Midbrain (tissue), 1 donor: ENCODE results near the gene SYNM.
"Not testable (repeated sequence)": the region's sequence is repeated elsewhere in the genome, so short reads cannot be mapped to it uniquely, and the experiment has no call there.

ENCODE experiments used
- DNase-seq: peaks from one replicate; lab custom pipeline; 2025; lab: John Stamatoyannopoulos, UW

Gene SYNM

DNA sequence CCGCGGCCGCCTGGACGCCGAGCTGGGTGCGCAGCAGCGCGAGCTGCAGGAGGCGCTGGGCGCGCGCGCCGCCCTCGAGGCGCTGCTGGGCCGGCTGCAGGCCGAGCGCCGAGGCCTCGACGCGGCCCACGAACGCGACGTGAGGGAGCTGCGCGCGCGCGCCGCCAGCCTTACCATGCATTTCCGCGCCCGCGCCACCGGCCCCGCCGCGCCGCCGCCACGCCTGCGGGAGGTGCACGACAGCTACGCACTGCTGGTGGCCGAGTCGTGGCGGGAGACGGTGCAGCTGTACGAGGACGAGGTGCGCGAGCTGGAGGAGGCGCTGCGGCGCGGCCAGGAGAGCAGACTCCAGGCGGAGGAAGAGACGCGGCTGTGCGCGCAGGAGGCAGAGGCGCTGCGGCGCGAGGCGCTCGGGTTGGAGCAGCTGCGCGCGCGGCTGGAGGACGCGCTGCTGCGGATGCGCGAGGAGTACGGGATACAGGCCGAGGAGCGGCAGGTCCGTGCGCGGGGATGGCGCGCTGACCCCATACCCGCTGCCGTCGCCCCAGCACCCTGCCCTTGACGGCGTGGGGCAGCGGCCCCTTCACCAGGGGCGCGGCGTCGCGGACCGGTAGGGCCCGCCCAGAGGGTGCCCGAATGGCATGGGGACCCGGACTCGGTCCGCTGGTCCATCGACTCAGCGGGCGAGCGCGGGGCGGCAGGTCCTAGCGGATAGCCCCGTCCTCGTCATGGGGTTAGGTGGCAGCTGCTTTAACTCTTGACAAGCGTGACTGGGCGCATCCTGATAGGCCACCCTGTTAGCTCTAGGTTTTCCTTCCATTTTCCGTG is 848 bp downstream of the SYNM start:
- DNase-seq, result no peak

- DNase-seq, result no peak
Observed at GRCh38 chr15:99106417-99107220, 1.7 kb downstream of the SYNM start.

GRCh38 chr15:99108993-99109392 is 4.1 kb downstream of the SYNM start:
- DNase-seq, result no peak

- no peak for DNase-seq
Observed at GRCh38 chr15:99109555-99110021, 4.7 kb downstream of the SYNM start.

- DNase-seq, result no peak
Observed at GRCh38 chr15:99110093-99110492, 5.2 kb downstream of the SYNM start.

DNA sequence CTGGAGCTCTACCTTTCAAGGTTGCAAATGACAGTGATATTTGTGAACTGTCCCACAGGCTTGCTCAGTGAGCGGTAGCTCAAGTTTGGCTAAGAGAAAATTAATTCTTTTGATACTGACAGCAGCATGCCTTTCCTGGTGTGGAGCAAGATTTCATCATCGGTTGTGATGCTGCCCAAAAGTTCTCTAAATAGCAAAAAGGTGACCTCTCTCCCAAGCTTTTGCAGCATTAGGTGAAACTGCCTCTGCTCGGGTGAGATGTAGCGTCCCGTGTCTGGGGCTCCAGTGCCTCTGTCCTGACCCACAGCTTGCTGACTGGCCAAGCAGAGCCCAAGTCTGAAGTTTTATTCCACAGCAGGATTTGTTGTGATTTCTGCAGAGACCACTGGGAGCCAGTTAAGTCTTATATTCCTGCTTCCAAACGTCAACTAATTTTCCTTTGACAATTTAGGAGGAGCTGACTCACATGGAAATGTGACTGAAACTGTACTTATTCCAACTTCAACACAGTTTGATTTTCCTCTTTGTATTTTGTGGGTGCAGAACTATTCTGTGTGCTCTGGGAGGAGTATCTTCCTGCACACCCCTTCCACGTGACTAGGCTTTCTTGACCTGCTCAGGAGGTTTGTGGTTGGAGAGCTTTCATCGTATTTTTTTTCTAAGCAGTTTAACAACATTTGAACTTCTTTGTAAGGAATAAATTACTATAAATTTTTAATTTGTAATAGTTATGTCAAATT is 5.9 kb downstream of the SYNM start:
- no peak for DNase-seq

GRCh38 chr15:99111641-99112040 is 6.8 kb downstream of the SYNM start:
- DNase-seq, result not testable (repeated sequence)

- DNase-seq, result no peak
Observed at GRCh38 chr15:99113547-99114271, 8.8 kb downstream of the SYNM start.

- DNase-seq, result no peak
Observed at GRCh38 chr15:99114511-99115299, 9.8 kb downstream of the SYNM start.

- no peak for DNase-seq
Observed at GRCh38 chr15:99115300-99116215, 10.7 kb downstream of the SYNM start.

DNA sequence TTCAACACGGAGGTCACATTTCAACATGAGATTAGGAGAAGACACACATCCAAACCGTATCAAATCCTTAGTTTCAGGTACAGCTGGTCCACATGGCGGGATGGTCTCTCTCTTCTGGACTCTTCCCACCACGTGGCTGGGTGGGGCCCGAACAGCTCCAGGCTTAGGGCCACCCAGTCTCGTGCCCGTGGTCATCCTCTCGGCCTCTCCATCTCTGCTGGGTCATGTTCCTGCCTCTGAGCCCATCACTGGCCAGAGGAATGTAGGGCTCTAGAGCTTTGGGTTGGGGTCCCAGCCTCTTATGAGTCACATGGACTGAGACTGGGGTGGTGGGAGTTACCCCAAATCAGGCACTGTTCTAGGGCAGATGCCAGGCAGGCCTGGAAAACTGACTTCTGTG is 12.2 kb downstream of the SYNM start:
- no peak for DNase-seq

DNA sequence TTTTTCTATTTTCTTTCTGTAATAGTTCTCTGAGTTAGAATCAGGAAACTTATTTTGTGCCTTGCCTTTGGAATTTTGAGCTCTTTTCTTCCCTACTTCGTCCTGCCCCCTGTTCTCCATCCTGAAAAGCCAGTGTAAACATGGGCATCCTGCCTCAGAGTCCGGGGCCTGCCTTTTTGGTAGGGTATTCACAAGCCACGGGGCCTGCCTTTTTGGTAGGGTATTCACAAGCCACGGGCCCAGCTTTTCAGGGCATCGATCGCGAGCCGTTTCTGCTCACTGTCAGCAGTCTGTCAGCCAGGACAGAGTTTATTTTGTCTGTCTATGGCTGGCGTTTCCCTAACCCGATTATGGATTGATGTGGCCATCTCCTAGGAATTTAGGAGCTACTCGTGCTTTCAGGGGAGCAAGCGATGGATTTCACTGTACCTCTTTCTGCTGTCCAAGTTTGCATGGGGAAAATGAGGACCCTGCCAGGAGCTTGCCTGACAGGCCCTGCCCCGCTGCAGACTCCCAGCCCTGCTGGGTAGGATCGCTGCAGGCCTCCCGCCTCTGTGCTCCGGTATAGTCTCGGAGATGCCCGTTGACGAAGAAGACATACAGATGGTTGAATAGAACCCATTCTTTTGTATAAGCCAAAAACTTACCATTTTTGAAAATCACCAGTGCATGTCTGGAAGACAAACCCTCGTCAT is 12.8 kb downstream of the SYNM start:
- DNase-seq, result no peak

DNA sequence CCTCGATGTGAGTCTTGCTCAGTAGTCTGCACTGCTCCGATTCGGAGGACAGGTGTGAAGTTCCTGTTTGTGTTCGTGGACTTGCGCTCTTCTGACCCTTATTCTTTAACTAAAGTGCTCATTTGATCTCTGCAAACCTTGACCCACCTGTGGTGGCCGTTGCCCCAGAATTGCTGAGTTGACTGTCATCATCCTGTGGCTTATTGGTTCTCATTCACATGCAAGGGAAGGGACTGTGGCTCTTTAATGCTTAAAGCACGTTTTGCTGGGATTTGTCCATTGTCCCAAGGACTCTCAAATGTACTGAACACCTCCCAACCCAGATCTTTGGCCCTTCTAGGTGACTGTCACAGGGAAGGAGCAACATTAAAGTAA is 13.4 kb downstream of the SYNM start:
- no peak for DNase-seq

DNA sequence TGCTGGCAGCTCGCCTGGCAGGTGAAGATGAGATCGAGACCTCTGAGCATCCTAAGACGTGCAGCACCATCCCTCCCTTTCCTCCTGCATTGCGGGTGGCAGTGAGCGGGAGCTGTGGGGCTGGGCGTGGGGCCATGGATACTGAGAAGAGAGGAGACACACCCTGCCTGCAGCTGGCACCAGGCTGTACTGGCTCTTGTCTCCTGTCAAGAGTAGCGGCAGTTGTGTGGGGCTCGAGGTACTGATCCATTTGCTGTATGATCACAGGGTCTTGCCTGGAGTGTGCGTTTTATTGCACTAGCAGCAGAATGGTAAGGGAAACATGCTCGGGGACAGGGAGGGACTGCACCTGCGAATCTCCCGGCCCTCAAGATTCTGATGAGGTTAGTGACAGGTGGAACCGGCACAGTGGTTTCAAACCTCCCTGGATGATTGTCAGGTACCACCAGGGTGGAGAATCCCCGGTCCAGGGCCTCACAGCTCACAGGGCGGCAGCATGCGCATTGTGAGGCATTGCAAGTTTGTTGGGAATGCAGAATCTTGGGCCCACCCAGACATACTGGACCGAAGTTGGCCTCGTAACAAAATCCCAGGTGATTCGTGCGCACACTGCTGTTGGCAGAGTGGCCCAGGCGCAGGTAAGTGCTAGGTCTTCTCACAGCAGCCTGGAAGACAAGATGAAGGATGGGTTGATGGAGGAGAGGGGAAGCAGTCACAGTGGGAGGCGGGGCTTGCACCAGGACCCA is 14.1 kb downstream of the SYNM start:
- DNase-seq, result no peak

- DNase-seq, result no peak
Observed at GRCh38 chr15:99120050-99120777, 15.3 kb downstream of the SYNM start.

- no peak for DNase-seq
Observed at GRCh38 chr15:99121207-99121606, 16.3 kb downstream of the SYNM start.

DNA sequence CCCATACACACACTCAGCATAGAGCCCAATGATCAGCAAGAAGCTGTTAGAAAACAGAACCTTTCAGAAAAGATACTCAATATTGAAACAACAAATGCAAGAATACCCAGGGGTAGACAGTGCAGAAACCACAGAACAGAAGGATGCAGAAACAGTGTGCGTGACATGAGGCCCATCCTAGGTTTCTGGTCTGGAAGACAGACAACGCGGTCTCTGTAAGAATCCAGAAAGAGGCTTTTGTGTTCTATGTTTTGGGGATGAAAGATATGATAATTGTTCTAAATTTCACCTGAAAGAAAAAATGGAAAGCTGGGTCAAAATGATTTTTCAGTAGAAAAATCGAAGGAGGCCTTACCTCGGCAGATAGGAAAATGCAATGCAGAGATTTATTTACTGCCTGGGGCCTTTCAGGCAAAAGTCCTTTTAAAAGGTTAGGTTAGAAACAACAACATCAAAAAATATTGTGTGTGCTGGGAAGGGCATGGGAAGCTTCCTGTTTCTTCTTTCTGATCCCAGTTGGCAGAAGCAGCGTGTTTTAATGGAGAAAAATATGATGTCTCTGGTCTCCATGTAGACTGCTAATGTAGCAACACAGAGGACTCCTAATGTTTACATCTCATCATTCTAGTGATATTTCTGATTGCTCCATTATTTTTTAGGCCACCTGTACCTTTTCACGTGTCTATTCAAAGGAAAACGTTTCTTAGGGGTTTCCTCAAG is 17.0 kb downstream of the SYNM start:
- peak; percentile 16 for DNase-seq
